ENCODE results near the gene AGBL1. TPM values are rescaled to one million over a fixed set of nuclear protein-coding genes. Genes with fewer than 3 reads are reported as not detected.

Gene AGBL1
- total RNA-seq, 2 donors from 2014 or later, result not detected

- TF ChIP-seq CTCF (IDR thresholded peaks at IDR 0.05) (no peak), POLR2A (IDR thresholded peaks at IDR 0.05) (no peak)
- DNase-seq (no peak), ATAC-seq (no peak)
- Histone ChIP-seq H3K4me3 (no peak overlapping the region), H3K4me1 (no peaks in the 10 kb centered on the region), H3K36me3 (replicated peaks in 1 of 2; ENCODE audit: insufficient read depth in 1 of 2, low read depth in 2 of 2) (no peaks in the 10 kb centered on the region), H3K27me3 (no peaks in the 10 kb centered on the region), H3K27ac (no peak overlapping the region), H3K9me3 (no peaks in the 10 kb centered on the region)
- intact Hi-C loops (cut with DNase I), result no loop called here
- WGBS, 2 donors, result 17 to 39% methylated on average over 1 of the region's 1 CpG
Measured at GRCh38 chr15:86706813-86707212, 627.1 kb downstream of the AGBL1 start.

GRCh38 chr15:86711476-86711875 lies 631.8 kb downstream of the AGBL1 start:
- H3K36me3 ChIP-seq (replicated peaks in 1 of 2; ENCODE audit: insufficient read depth in 1 of 2, low read depth in 2 of 2), result no peaks in the 10 kb centered on the region
- intact Hi-C loops (cut with DNase I), result no loop called here
- H3K27ac ChIP-seq, result no peak overlapping the region
- TF ChIP-seq CTCF (IDR thresholded peaks at IDR 0.05), result no peak
- TF ChIP-seq POLR2A (IDR thresholded peaks at IDR 0.05), result no peak
- H3K27me3 ChIP-seq, result no peaks in the 10 kb centered on the region
- 44 to 48% methylated on average over 1 of the region's 1 CpG for WGBS, 2 donors
- no peak overlapping the region for H3K4me3 ChIP-seq
- no peaks in the 10 kb centered on the region for H3K4me1 ChIP-seq
- no peak for ATAC-seq
- H3K9me3 ChIP-seq, result no peaks in the 10 kb centered on the region
- no peak for DNase-seq

GRCh38 chr15:86714241-86714640 lies 634.6 kb downstream of the AGBL1 start:
- no peak overlapping the region for H3K4me3 ChIP-seq
- intact Hi-C loops (cut with DNase I), result no loop called here
- H3K9me3 ChIP-seq, result no peaks in the 10 kb centered on the region
- no peak for DNase-seq
- H3K36me3 ChIP-seq (replicated peaks in 1 of 2; ENCODE audit: insufficient read depth in 1 of 2, low read depth in 2 of 2), result no peaks in the 10 kb centered on the region
- no peak for TF ChIP-seq POLR2A (IDR thresholded peaks at IDR 0.05)
- TF ChIP-seq CTCF (IDR thresholded peaks at IDR 0.05), result no peak
- no peaks in the 10 kb centered on the region for H3K27me3 ChIP-seq
- 5 to 11% methylated on average over 1 of the region's 1 CpG for WGBS, 2 donors
- H3K27ac ChIP-seq, result no peak overlapping the region
- no peak for ATAC-seq
- no peaks in the 10 kb centered on the region for H3K4me1 ChIP-seq

DNA sequence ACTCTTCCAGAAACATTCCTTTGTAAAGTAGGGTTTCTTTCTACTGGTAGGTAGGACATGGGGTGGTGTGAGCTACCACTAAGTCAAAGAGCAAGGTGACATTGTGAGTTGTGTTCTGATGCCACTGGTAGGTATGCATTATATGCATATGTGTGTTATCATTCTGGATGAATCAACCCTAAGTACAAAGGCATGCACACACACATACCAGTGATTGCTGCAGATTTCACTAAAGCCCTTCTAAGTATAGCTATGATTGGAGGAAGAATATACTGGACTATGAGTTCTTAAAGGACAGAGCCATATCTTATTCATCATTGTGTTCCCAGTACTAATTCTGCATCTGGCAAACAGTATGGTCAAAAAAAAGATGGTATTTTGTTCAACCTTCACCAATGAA lies 646.0 kb downstream of the AGBL1 start:
- intact Hi-C loops (cut with DNase I), result no loop called here
- Histone ChIP-seq H3K27me3 (no peaks in the 10 kb centered on the region), H3K9me3 (no peaks in the 10 kb centered on the region), H3K36me3 (replicated peaks in 1 of 2; ENCODE audit: insufficient read depth in 1 of 2, low read depth in 2 of 2) (no peaks in the 10 kb centered on the region), H3K4me1 (no peaks in the 10 kb centered on the region), H3K4me3 (no peak overlapping the region), H3K27ac (no peak overlapping the region)
- ATAC-seq (no peak), DNase-seq (no peak)
- TF ChIP-seq CTCF (IDR thresholded peaks at IDR 0.05), result no peak
- TF ChIP-seq POLR2A (IDR thresholded peaks at IDR 0.05), result no peak

GRCh38 chr15:86735247-86736040 lies 655.8 kb downstream of the AGBL1 start:
- DNase-seq, result peak in 1 of 4 donors; percentile 16
- ATAC-seq, result no peak
- Histone ChIP-seq H3K4me1 (no peaks in the 10 kb centered on the region), H3K27ac (no peak overlapping the region), H3K4me3 (no peak overlapping the region), H3K27me3 (no peaks in the 10 kb centered on the region), H3K36me3 (replicated peaks in 1 of 2; ENCODE audit: insufficient read depth in 1 of 2, low read depth in 2 of 2) (no peaks in the 10 kb centered on the region), H3K9me3 (no peaks in the 10 kb centered on the region)
- intact Hi-C loops (cut with DNase I), result no loop called here
- TF ChIP-seq CTCF (IDR thresholded peaks at IDR 0.05) (no peak), POLR2A (IDR thresholded peaks at IDR 0.05) (no peak)
- WGBS, 2 donors, result 57 to 58% methylated on average over 5 of the region's 5 CpGs
